GM19193 (cell line): Measurements from ENCODE around the gene CIB2.
A peak's percentile ranks its signal among the peaks of the same experiment; 100 is the strongest.

ENCODE experiments used
- POLR2A ChIP-seq: IDR thresholded peaks from 4 replicates; pipeline ENCODE4 v1.6.1; 2011; ENCODE audit not compliant: insufficient read depth, insufficient read length; ENCODE audit errors: extremely low read depth

The CIB2 gene

GRCh38 chr15:78087951-78088772, 43.1 kb downstream of the CIB2 start:
- no peak for TF ChIP-seq POLR2A

GRCh38 chr15:78085928-78086327, 45.3 kb downstream of the CIB2 start:
- no peak for TF ChIP-seq POLR2A

- no peak for TF ChIP-seq POLR2A
These were observed 46.8 kb downstream of the CIB2 start for GRCh38 chr15:78084449-78084750.

- peak; percentile 48 for TF ChIP-seq POLR2A
These were observed 47.4 kb downstream of the CIB2 start for GRCh38 chr15:78083687-78084448.

- no peak for TF ChIP-seq POLR2A
These were observed 48.1 kb downstream of the CIB2 start for GRCh38 chr15:78083186-78083585.

- TF ChIP-seq POLR2A: no peak
These were observed 48.5 kb downstream of the CIB2 start for GRCh38 chr15:78082743-78083110.

- no peak for TF ChIP-seq POLR2A
These were observed 49.0 kb downstream of the CIB2 start for GRCh38 chr15:78082106-78082742.

GRCh38 chr15:78080088-78080460, 51.2 kb downstream of the CIB2 start:
- no peak for TF ChIP-seq POLR2A

- TF ChIP-seq POLR2A: no peak
These were observed 51.8 kb downstream of the CIB2 start for GRCh38 chr15:78079298-78080087.

- no peak for TF ChIP-seq POLR2A
These were observed 53.4 kb downstream of the CIB2 start for GRCh38 chr15:78077871-78078210.

GRCh38 chr15:78077053-78077870, 54.0 kb downstream of the CIB2 start, which contains the start of gene TBC1D2B:
Gene TBC1D2B (minus strand): TSS chr15:78077711. CDS start chr15:78077652, 59 bp downstream.
- TF ChIP-seq POLR2A: peak; percentile 40

- no peak for TF ChIP-seq POLR2A
These were observed 54.8 kb downstream of the CIB2 start for GRCh38 chr15:78076231-78077052.

- TF ChIP-seq POLR2A: no peak
These were observed 55.6 kb downstream of the CIB2 start for GRCh38 chr15:78075490-78076230.
